ENCODE results near the gene TM4SF20.

DNA sequence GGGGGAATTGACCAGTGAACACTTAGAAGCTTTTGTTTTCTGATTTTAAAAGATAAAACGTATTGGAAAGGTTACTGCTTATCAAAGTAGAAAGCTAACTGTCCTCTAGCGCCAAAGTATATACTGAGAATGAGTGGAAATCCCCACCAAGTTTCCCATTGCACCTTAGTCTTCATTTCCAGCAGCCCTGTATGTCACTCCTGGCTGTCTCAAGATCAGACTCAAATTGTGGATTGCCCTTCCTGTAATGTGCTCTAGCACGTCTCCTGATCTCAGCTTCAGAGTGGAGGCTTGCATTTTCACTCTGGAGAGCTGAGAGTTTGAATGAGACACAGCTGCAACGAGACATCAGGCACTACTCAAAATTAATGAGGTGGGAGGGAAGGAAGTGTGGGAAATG lies 27.5 kb downstream of the TM4SF20 start:
- TF ChIP-seq, protein P1, sequence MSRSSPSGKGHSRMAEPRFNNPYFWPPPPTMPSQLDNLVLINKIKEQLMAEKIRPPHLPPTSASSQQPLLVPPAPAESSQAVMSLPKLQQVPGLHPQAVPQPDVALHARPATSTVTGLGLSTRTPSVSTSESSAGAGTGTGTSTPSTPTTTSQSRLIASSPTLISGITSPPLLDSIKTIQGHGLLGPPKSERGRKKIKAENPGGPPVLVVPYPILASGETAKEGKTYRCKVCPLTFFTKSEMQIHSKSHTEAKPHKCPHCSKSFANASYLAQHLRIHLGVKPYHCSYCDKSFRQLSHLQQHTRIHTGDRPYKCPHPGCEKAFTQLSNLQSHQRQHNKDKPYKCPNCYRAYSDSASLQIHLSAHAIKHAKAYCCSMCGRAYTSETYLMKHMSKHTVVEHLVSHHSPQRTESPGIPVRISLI (tag by site-specific recombination; IDR thresholded peaks at IDR 0.05) = no peak
- TF ChIP-seq ZNF785 (tag by site-specific recombination; IDR thresholded peaks at IDR 0.05) (no peak), YY1 (tag by site-specific recombination; IDR thresholded peaks at IDR 0.05) (no peak)
- TF ChIP-seq, protein P2, sequence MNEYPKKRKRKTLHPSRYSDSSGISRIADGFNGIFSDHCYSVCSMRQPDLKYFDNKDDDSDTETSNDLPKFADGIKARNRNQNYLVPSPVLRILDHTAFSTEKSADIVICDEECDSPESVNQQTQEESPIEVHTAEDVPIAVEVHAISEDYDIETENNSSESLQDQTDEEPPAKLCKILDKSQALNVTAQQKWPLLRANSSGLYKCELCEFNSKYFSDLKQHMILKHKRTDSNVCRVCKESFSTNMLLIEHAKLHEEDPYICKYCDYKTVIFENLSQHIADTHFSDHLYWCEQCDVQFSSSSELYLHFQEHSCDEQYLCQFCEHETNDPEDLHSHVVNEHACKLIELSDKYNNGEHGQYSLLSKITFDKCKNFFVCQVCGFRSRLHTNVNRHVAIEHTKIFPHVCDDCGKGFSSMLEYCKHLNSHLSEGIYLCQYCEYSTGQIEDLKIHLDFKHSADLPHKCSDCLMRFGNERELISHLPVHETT (tag by site-specific recombination; IDR thresholded peaks at IDR 0.05) = no peak
- TF ChIP-seq, protein P3, sequence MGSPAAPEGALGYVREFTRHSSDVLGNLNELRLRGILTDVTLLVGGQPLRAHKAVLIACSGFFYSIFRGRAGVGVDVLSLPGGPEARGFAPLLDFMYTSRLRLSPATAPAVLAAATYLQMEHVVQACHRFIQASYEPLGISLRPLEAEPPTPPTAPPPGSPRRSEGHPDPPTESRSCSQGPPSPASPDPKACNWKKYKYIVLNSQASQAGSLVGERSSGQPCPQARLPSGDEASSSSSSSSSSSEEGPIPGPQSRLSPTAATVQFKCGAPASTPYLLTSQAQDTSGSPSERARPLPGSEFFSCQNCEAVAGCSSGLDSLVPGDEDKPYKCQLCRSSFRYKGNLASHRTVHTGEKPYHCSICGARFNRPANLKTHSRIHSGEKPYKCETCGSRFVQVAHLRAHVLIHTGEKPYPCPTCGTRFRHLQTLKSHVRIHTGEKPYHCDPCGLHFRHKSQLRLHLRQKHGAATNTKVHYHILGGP (tag by site-specific recombination; IDR thresholded peaks at IDR 0.05) = no peak
- TF ChIP-seq, protein P4, sequence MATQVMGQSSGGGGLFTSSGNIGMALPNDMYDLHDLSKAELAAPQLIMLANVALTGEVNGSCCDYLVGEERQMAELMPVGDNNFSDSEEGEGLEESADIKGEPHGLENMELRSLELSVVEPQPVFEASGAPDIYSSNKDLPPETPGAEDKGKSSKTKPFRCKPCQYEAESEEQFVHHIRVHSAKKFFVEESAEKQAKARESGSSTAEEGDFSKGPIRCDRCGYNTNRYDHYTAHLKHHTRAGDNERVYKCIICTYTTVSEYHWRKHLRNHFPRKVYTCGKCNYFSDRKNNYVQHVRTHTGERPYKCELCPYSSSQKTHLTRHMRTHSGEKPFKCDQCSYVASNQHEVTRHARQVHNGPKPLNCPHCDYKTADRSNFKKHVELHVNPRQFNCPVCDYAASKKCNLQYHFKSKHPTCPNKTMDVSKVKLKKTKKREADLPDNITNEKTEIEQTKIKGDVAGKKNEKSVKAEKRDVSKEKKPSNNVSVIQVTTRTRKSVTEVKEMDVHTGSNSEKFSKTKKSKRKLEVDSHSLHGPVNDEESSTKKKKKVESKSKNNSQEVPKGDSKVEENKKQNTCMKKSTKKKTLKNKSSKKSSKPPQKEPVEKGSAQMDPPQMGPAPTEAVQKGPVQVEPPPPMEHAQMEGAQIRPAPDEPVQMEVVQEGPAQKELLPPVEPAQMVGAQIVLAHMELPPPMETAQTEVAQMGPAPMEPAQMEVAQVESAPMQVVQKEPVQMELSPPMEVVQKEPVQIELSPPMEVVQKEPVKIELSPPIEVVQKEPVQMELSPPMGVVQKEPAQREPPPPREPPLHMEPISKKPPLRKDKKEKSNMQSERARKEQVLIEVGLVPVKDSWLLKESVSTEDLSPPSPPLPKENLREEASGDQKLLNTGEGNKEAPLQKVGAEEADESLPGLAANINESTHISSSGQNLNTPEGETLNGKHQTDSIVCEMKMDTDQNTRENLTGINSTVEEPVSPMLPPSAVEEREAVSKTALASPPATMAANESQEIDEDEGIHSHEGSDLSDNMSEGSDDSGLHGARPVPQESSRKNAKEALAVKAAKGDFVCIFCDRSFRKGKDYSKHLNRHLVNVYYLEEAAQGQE (tag by site-specific recombination; IDR thresholded peaks at IDR 0.05) = no peak
- TF ChIP-seq, protein P5, sequence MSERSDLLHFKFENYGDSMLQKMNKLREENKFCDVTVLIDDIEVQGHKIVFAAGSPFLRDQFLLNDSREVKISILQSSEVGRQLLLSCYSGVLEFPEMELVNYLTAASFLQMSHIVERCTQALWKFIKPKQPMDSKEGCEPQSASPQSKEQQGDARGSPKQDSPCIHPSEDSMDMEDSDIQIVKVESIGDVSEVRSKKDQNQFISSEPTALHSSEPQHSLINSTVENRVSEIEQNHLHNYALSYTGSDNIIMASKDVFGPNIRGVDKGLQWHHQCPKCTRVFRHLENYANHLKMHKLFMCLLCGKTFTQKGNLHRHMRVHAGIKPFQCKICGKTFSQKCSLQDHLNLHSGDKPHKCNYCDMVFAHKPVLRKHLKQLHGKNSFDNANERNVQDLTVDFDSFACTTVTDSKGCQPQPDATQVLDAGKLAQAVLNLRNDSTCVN (tag by site-specific recombination; optimal IDR thresholded peaks at IDR 0.05) = no peak

Measured in HEK293 (cell line).